ENCODE data around the gene PPP1R12C. TPM values are rescaled to one million over a fixed set of nuclear protein-coding genes. Genes with fewer than 3 reads are reported as not detected.
A peak's percentile ranks its signal among the peaks of the same experiment; 100 is the strongest.

The PPP1R12C gene
- total and polyA plus RNA-seq, 4 donors: 104 to 432 (median 176) TPM

DNA sequence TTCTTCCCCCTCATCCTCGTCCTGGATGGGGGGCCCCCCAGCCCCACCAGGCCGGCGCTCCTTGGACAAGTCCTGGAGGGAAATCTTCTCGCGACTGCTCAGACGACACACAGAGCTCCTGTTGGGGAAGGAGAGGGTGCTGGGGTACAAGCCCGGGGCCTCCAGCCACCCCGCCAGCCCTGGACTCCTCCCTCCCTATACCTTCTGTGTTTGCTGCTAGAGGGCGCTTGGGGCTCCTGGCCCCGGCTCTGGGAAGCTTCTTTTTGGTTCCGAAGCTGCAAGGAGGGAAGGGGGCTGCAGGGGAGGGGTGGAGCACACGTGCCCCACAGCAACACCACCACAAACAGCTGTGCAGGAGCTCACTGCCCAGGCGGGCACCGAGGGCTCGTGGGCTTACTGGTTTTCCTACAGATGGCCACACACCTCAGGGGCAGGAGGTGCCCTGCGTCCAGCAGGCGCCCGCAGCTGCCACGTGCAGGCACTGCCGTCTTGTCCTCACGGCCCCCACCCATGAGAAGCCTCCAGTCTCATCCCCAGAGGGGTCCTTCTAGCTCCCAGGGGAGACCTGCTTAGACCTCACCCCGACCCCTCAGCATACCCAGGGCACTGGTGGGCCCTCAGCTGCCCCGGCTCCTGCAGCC, 21.3 kb downstream of the PPP1R12C start:
- H3K36me3 ChIP-seq (ENCODE audit: control insufficient read depth in 1 of 2, insufficient read depth in 2 of 2, low read length in 1 of 2): peaks cover 3 to 10% of the 10 kb centered on the region in 2 donors
- DNase-seq (no peak), ATAC-seq (ENCODE audit: low FRiP score) (no peak)
- no peaks in the 10 kb centered on the region for H3K9me3 ChIP-seq (ENCODE audit: control insufficient read depth, low read length)
- H3K4me3 ChIP-seq (ENCODE audit: low read length in 2 of 2): no peak overlapping the region
- WGBS, 2 donors: 77 to 79% methylated on average over 23 of the region's 23 CpGs
- intact Hi-C loops (cut with DNase I): no loop called here
- H3K27me3 ChIP-seq (ENCODE audit: control insufficient read depth in 1 of 2, insufficient read depth in 2 of 2, low read length in 1 of 2): no peaks in the 10 kb centered on the region
- H3K27ac ChIP-seq (ENCODE audit: low read depth in 1 of 2, low read length in 2 of 2): no peak overlapping the region
- H3K4me1 ChIP-seq (ENCODE audit: control insufficient read depth in 1 of 2, insufficient read depth in 2 of 2, low read length in 2 of 2): no peaks in the 10 kb centered on the region

DNA sequence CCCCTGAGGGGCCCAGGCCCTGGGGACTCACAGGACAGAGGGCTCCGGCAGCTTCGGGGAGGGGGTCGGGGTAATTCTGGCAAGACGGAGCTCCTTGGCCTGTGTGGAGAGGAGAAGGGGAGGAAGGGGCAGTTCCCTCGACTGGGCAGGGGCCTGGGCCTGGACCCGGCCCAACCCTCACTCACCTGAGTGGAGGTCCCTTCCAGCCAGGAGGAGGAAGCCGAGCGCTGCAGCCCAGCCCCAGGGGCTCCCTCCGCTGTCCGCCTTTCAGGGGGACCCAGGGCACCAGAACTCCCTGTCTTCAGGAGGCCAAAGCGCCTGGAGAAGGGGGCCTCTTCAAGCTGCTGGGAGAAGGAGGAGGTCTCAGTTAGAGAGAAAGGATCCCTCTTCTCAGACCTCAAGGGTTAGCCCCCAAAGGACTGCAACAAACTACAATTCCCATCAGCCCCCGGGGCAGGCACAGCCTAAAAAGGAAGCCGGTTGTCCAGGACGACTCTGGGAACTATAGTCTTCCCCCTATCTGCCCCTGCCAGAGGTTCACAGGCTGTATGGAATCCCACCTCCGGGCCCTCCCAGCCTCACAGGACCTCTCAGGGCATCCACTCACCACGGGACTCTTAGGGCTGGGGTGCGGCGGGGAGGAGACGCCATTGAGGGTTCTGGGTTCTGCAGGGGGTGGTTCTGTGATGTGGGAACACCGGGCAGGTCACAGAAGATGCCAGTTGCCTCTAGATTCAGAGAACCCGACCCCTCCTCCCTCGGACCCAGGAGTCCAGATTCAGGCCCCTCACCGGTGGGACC, 22.0 kb downstream of the PPP1R12C start:
- Histone ChIP-seq H3K4me1 (ENCODE audit: control insufficient read depth in 1 of 2, insufficient read depth in 2 of 2, low read length in 2 of 2) (no peaks in the 10 kb centered on the region), H3K27ac (ENCODE audit: low read depth in 1 of 2, low read length in 2 of 2) (no peak overlapping the region), H3K36me3 (ENCODE audit: control insufficient read depth in 1 of 2, insufficient read depth in 2 of 2, low read length in 1 of 2) (peaks cover 3 to 10% of the 10 kb centered on the region in 2 donors), H3K27me3 (ENCODE audit: control insufficient read depth in 1 of 2, insufficient read depth in 2 of 2, low read length in 1 of 2) (no peaks in the 10 kb centered on the region), H3K9me3 (ENCODE audit: control insufficient read depth, low read length) (no peaks in the 10 kb centered on the region), H3K4me3 (ENCODE audit: low read length in 2 of 2) (no peak overlapping the region)
- 84 to 86% methylated on average over 21 to 23 of the region's 23 CpGs for WGBS, 2 donors
- intact Hi-C loops (cut with DNase I): no loop called here
- DNase-seq (no peak), ATAC-seq (ENCODE audit: low FRiP score) (no peak)

DNA sequence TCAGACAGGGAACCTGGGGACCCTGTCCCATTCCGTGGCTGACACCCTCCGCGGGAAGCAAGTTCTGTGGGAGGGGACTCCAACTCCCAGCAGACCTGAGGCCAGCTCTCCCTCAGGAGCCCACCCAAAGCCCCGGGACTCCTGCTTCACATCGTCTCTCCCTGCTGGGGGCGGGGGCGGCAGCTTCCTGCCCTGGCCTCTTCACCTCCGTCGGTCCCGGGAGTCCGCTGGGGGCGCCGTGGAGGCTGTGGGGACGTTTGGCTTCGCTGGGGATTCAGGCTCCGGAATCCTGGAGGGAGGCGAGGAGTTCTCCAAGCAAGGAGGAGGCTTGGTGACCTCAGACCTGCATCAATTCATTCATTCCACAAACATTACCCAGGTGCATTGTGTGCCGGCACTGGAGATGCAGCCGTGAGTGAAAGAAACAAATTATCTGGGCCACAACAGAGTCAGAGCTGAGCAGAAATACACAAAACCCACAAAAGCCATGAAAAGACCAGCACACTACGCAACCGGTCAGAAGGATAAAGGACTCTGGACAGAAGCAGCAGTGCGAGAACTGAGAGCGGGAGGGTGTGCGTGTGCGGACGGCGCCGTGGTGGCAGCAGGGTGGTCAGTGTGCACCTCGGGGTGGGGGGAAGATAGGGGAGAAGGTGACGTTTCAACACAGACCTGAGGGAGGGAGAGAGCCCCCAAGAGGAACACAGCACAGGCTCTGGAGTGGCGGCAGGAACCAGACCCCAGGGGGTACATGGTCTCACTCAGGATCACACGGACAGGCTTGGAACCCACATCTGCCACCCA, 22.8 kb downstream of the PPP1R12C start:
- Histone ChIP-seq H3K4me1 (ENCODE audit: control insufficient read depth in 1 of 2, insufficient read depth in 2 of 2, low read length in 2 of 2) (no peaks in the 10 kb centered on the region), H3K36me3 (ENCODE audit: control insufficient read depth in 1 of 2, insufficient read depth in 2 of 2, low read length in 1 of 2) (peaks cover 3 to 10% of the 10 kb centered on the region in 2 donors), H3K9me3 (ENCODE audit: control insufficient read depth, low read length) (no peaks in the 10 kb centered on the region), H3K27ac (ENCODE audit: low read depth in 1 of 2, low read length in 2 of 2) (no peak overlapping the region), H3K27me3 (ENCODE audit: control insufficient read depth in 1 of 2, insufficient read depth in 2 of 2, low read length in 1 of 2) (no peaks in the 10 kb centered on the region), H3K4me3 (ENCODE audit: low read length in 2 of 2) (no peak overlapping the region)
- intact Hi-C loops (cut with DNase I): no loop called here
- DNase-seq (no peak), ATAC-seq (ENCODE audit: low FRiP score) (no peak)
- 82% methylated on average over 32 of the region's 32 CpGs for WGBS, 2 donors

DNA sequence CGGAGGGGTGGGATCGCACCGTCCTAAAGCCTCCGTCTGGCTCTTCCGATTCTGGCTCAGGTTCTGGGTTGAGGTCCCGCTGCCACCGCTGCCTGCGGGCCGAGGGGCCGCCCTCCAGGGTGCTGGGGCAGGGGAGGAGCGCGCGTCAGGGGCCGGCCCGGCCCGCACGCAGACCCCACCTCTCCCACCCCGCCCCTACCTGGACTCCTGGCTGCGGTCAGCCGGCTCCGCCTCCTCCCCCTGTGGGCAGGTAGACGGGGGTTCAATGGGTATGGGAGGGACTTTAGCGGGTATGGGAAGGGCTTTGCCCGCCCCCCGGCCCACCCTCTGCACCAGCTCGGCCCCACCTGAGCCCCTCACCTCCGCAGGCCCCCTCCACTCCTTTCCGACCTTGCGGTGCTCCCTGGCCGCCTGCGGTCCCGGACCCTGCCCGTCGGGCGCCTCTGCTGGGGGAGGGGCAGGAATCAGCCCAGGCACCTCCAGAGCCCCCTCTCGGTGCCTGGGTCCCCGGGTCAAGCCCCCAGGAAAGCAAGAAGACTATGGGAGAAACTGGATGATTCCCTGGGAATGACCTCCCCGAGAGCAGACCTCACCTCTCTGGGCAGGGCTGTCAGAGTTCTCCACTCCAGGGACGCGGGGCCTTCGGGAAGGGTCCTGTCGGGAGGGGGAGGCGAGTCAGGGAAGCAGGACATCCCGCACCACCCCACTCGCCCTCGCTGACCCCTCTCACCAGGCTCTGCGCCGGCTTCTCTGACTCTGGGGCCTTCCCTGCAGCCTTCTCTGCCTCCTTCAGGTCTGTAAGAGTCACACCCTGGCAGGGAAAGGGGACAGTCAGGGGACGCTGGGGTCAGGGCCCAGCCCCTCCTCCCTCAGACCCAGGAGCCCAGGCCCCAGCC, 24.8 kb downstream of the PPP1R12C start:
- intact Hi-C loops (cut with DNase I): no loop called here
- no peak for DNase-seq

DNA sequence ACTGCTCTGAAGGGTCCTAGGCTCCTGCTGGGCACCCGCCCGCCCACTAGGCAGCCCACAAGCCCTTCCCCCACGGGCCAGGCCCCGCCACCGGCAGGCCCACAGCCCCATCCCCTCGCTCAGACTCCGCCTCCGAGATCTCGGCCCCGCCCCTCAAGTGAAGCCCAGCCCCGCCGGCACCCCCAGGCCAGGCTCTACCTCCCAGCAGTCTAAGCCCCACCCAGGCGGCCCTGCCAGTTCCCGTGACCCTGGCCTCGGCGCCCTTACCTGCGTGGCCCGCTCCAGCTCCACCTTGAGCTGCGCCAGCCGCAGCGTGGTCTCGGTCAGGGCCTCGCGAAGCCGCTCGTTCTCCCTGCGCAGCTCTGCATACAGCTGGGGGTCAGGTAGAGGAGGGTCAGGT, 25.5 kb downstream of the PPP1R12C start:
- intact Hi-C loops (cut with DNase I): no loop called here
- Histone ChIP-seq H3K27ac (ENCODE audit: low read depth in 1 of 2, low read length in 2 of 2) (no peak overlapping the region), H3K4me3 (ENCODE audit: low read length in 2 of 2) (no peak overlapping the region), H3K4me1 (ENCODE audit: control insufficient read depth in 1 of 2, insufficient read depth in 2 of 2, low read length in 2 of 2) (no peaks in the 10 kb centered on the region), H3K27me3 (ENCODE audit: control insufficient read depth in 1 of 2, insufficient read depth in 2 of 2, low read length in 1 of 2) (no peaks in the 10 kb centered on the region), H3K36me3 (ENCODE audit: control insufficient read depth in 1 of 2, insufficient read depth in 2 of 2, low read length in 1 of 2) (peaks cover 3 to 7% of the 10 kb centered on the region in 2 donors), H3K9me3 (ENCODE audit: control insufficient read depth, low read length) (no peaks in the 10 kb centered on the region)
- 78 to 81% methylated on average over 24 to 27 of the region's 27 CpGs for WGBS, 2 donors
- ATAC-seq (ENCODE audit: low FRiP score): no peak
- DNase-seq: no peak

More for the DNA sequence above, 24.8 kb downstream of the PPP1R12C start:
- Histone ChIP-seq H3K27me3 (ENCODE audit: control insufficient read depth in 1 of 2, insufficient read depth in 2 of 2, low read length in 1 of 2) (no peaks in the 10 kb centered on the region), H3K9me3 (ENCODE audit: control insufficient read depth, low read length) (no peaks in the 10 kb centered on the region), H3K36me3 (ENCODE audit: control insufficient read depth in 1 of 2, insufficient read depth in 2 of 2, low read length in 1 of 2) (peaks cover 3 to 7% of the 10 kb centered on the region in 2 donors), H3K4me3 (ENCODE audit: low read length in 2 of 2) (no peak overlapping the region), H3K27ac (ENCODE audit: low read depth in 1 of 2, low read length in 2 of 2) (no peak overlapping the region), H3K4me1 (ENCODE audit: control insufficient read depth in 1 of 2, insufficient read depth in 2 of 2, low read length in 2 of 2) (no peaks in the 10 kb centered on the region)
- WGBS, 2 donors: 84 to 85% methylated on average over 42 to 49 of the region's 49 CpGs
- ATAC-seq (ENCODE audit: low FRiP score): no peak

DNA sequence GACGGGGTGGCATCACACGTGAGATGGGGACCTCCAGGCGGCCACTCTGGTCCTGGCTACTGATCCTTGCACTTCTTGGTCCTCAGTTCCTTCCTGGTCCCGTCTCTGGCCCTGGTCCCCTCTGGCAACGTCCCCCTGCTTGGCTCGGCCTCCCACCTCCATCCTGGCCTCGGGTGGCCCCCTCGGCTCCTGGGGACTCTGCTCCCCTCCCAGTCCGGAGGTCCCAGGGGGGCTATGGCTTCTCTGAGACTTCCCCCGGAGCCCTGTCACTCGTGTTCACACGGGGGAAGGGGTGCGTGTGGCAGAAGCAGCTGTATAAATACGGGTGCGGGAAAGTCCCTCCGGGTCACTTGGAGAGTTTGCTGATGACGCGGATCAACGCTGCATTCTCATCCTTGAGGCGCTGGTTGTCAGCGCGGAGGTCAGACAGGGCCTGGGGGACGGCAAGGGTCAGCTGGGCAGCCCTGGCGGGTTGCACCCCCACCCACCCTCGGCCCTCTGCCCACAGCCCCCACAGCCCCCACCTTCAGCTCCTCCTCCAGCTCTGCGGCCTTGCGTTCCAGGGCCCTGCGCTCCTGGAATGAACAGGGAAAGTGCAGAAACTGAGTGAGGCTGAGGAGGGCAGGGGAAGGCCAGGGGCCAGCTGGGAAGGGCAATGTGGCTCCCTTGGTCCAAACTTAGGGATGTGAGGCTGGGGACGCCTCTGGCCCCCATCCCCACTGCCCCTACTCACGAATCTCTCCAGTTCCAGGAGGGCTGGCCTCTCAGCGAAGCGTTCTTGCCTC, 26.1 kb downstream of the PPP1R12C start:
- H3K4me3 ChIP-seq (ENCODE audit: low read length in 2 of 2): no peak overlapping the region
- 78 to 84% methylated on average over 30 to 32 of the region's 32 CpGs for WGBS, 2 donors
- H3K27ac ChIP-seq (ENCODE audit: low read depth in 1 of 2, low read length in 2 of 2): no peak overlapping the region
- H3K4me1 ChIP-seq (ENCODE audit: control insufficient read depth in 1 of 2, insufficient read depth in 2 of 2, low read length in 2 of 2): no peaks in the 10 kb centered on the region
- ATAC-seq (ENCODE audit: low FRiP score): no peak
- H3K36me3 ChIP-seq (ENCODE audit: control insufficient read depth in 1 of 2, insufficient read depth in 2 of 2, low read length in 1 of 2): peaks cover 3 to 7% of the 10 kb centered on the region in 2 donors
- intact Hi-C loops (cut with DNase I): no loop called here
- H3K27me3 ChIP-seq (ENCODE audit: control insufficient read depth in 1 of 2, insufficient read depth in 2 of 2, low read length in 1 of 2): no peaks in the 10 kb centered on the region
- no peak for DNase-seq
- no peaks in the 10 kb centered on the region for H3K9me3 ChIP-seq (ENCODE audit: control insufficient read depth, low read length)

DNA sequence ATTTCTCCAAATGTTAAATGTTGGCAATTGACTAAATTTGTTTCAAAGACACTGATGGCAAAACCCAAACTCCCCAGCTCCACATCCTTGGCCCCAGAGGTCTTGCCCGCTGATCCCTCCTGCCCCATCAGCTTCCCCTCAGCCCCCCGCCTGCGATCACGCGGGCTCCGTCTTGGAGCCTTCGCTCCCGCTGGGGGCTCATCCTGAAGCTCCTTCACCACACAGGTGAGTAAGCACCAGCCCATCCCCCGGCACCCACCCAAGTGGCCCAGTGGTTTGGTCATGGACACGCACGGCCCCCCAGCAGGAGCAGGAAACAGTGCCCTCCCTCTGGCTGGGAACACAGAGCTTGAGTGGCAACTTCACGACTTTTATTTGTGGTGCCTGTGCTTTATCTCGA, 26.9 kb downstream of the PPP1R12C start:
- no peaks in the 10 kb centered on the region for H3K9me3 ChIP-seq (ENCODE audit: control insufficient read depth, low read length)
- H3K4me1 ChIP-seq (ENCODE audit: control insufficient read depth in 1 of 2, insufficient read depth in 2 of 2, low read length in 2 of 2): no peaks in the 10 kb centered on the region
- no peak overlapping the region for H3K4me3 ChIP-seq (ENCODE audit: low read length in 2 of 2)
- peaks cover 3 to 7% of the 10 kb centered on the region in 2 donors for H3K36me3 ChIP-seq (ENCODE audit: control insufficient read depth in 1 of 2, insufficient read depth in 2 of 2, low read length in 1 of 2)
- WGBS, 2 donors: 89 to 97% methylated on average over 13 of the region's 13 CpGs
- ATAC-seq (ENCODE audit: low FRiP score): no peak
- intact Hi-C loops (cut with DNase I): no loop called here
- H3K27me3 ChIP-seq (ENCODE audit: control insufficient read depth in 1 of 2, insufficient read depth in 2 of 2, low read length in 1 of 2): no peaks in the 10 kb centered on the region
- DNase-seq: peak in 1 of 2 donors; percentile 75
- no peak overlapping the region for H3K27ac ChIP-seq (ENCODE audit: low read depth in 1 of 2, low read length in 2 of 2)
